Keratinocyte (primary cell): ENCODE results near the gene FLNC. TPM values are rescaled to one million over a fixed set of nuclear protein-coding genes. Genes with fewer than 3 reads are reported as not detected.

Source experiments
- DNase-seq: peaks from one replicate; pipeline ENCODE4 v3.0.0-alpha.2; 2011; ENCODE audit warnings: low read depth, missing footprints, low spot score
- FAIRE-seq: peaks from 2 replicates; lab custom pipeline; 2011; peaks lifted over from hg19 to GRCh38; lab: Jason Lieb, UNC
- H2AFZ ChIP-seq: 2 replicates; pipeline ENCODE4 v1.6.0; 2012; ENCODE audit warnings: low read length, control low read depth, inconsistent platforms; ENCODE audit not compliant: control insufficient read depth
- H3K27ac ChIP-seq: 2 replicates; pipeline ENCODE4 v1.5.1; 2011; ENCODE audit warnings: low read length; ENCODE audit not compliant: control insufficient read depth, insufficient read depth
- H3K27me3 ChIP-seq: 3 replicates; pipeline ENCODE4 v1.6.0; 2011; ENCODE audit warnings: low read length; ENCODE audit not compliant: control insufficient read depth, insufficient read depth; ENCODE audit errors: extremely low read depth
- H3K36me3 ChIP-seq, 2 experiments: 2 replicates in 1 of 2; 3 replicates in 1 of 2; pipeline ENCODE4 v1.5.1; 2011; ENCODE audit warnings: low read length in 2 of 2, mild to moderate bottlenecking in 1 of 2; ENCODE audit not compliant: control insufficient read depth in 2 of 2, insufficient read depth in 2 of 2; ENCODE audit errors: extremely low read depth in 1 of 2
- H3K4me1 ChIP-seq: 3 replicates; pipeline ENCODE4 v1.5.1; 2011; ENCODE audit warnings: low read length; ENCODE audit not compliant: control insufficient read depth, insufficient read depth; ENCODE audit errors: extremely low read depth
- H3K4me2 ChIP-seq: 3 replicates; pipeline ENCODE4 v1.6.0; 2011; ENCODE audit warnings: low read depth, low read length; ENCODE audit not compliant: control insufficient read depth, insufficient read depth; ENCODE audit errors: extremely low read depth
- H3K4me3 ChIP-seq, 3 experiments: fragments of 200-600 bp in 1 of 3; sonication (generic) in 1 of 3; 2 replicates in 2 of 3; 3 replicates in 1 of 3; pipeline ENCODE4 v1.5.1; 2011 to 2016; ENCODE audit warnings: low read length in 3 of 3, mild to moderate bottlenecking in 3 of 3, control low read depth in 2 of 3, inconsistent platforms in 1 of 3, low read depth in 1 of 3, mixed read lengths in 1 of 3, mixed run types in 1 of 3, moderate library complexity in 1 of 3; ENCODE audit not compliant: control insufficient read depth in 2 of 3, insufficient read depth in 2 of 3; ENCODE audit errors: extremely low read depth in 1 of 3
- H3K79me2 ChIP-seq: 2 replicates; pipeline ENCODE4 v1.6.0; 2012; ENCODE audit warnings: low read length; ENCODE audit not compliant: control insufficient read depth, insufficient read depth
- H3K9ac ChIP-seq: 3 replicates; pipeline ENCODE4 v1.6.0; 2011; ENCODE audit warnings: low read length; ENCODE audit not compliant: control insufficient read depth, insufficient read depth; ENCODE audit errors: extremely low read depth
- H3K9me1 ChIP-seq: 3 replicates; pipeline ENCODE4 v1.6.0; 2011; ENCODE audit warnings: low read length; ENCODE audit not compliant: control insufficient read depth, insufficient read depth; ENCODE audit errors: extremely low read depth
- H3K9me3 ChIP-seq: 2 replicates; pipeline ENCODE4 v1.5.1; 2012; ENCODE audit warnings: low read depth, low read length; ENCODE audit not compliant: control insufficient read depth
- H4K20me1 ChIP-seq: 3 replicates; pipeline ENCODE4 v1.6.0; 2011; ENCODE audit warnings: low read length; ENCODE audit not compliant: control insufficient read depth, insufficient read depth; ENCODE audit errors: extremely low read depth
- EZH2 ChIP-seq: IDR thresholded peaks from one replicate; pipeline ENCODE4 v1.6.1; 2012; ENCODE audit warnings: inconsistent platforms, mild to moderate bottlenecking, low read length, moderate library complexity
- dilution Hi-C: fragments of 300-500 bp; cut with MboI; formaldehyde crosslinking; loops from one replicate; pipeline ENCODE4 v1.7.0; 2020; ENCODE audit warnings: low sequenced_read_pairs; ENCODE audit not compliant: extremely low pct_ligation_motif_present
- polyA plus RNA-seq, 5 experiments: library from polyadenylated mRNA; depleted of rRNA in 3 of 5; stranded (reverse) in 3 of 5; stranded (forward) in 1 of 5; unstranded in 1 of 5; fragments of >200 nt; gene quantifications; 1 replicate in 1 of 5; 2 replicates in 3 of 5; 3 replicates in 1 of 5; pipeline versions ENCODE4 v1.2.1 to v1.2.3, GENCODE V29; 2011 to 2012; ENCODE audit warnings: missing spikeins in 2 of 5, low read depth in 1 of 5, low replicate concordance in 1 of 5
- TF ChIP-seq, protein P1 (sequence below), 3 experiments: IDR thresholded peaks in 1 of 3; conservative IDR thresholded peaks in 1 of 3; optimal IDR thresholded peaks in 1 of 3; 2 replicates in 2 of 3; 3 replicates in 1 of 3; pipeline versions ENCODE3 to v1.5.1; 2011; ENCODE audit warnings: low read length in 3 of 3, mild to moderate bottlenecking in 3 of 3, moderate library complexity in 2 of 3, control low read depth in 1 of 3, inconsistent platforms in 1 of 3; ENCODE audit not compliant: insufficient read depth in 2 of 3; ENCODE audit errors: extremely low read depth in 1 of 3

FLNC gene
- polyA plus RNA-seq, 1 donor (not counting 4 experiments of a cell fraction or from before 2014, with no cell fraction given): 0.03 TPM

DNA sequence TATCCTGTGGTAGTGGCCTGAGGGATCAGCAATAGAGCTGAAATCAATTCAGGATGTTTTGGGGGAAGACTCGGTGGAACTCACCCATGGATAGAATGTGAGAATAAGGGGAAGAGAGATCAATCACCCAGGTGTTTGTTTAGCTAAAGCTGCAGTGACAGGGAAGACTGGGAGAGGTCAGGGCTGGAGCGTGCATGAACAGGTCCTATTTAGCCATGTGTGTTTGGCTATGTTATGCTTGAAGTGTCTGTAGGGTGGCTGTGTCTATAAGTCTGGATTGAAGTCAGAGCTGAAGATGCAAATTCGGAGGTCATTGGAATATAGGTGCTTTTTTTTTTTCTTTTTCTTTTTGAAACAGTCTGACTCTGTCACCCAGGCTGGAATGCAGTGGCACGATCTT is 37.0 kb downstream of the FLNC start:
- H4K20me1 ChIP-seq: peaks cover 7% of the 10 kb centered on the region
- dilution Hi-C loops: no loop called here

GRCh38 chr7:128867842-128868623 is 37.8 kb downstream of the FLNC start:
- H3K36me3 ChIP-seq: peaks cover 10 to 17% of the 10 kb centered on the region in 2 experiments
- peaks cover 7% of the 10 kb centered on the region for H4K20me1 ChIP-seq
- H3K9me1 ChIP-seq: peaks cover 4% of the 10 kb centered on the region
- peaks cover 29% of the 10 kb centered on the region for H3K79me2 ChIP-seq
- H3K9me3 ChIP-seq: no peaks in the 10 kb centered on the region
- no peak overlapping the region for H3K27ac ChIP-seq
- FAIRE-seq: peak; percentile 85
- no peak overlapping the region for H3K9ac ChIP-seq
- peak; percentile 72 for DNase-seq
- dilution Hi-C loops: no loop called here
- TF ChIP-seq, protein P1, sequence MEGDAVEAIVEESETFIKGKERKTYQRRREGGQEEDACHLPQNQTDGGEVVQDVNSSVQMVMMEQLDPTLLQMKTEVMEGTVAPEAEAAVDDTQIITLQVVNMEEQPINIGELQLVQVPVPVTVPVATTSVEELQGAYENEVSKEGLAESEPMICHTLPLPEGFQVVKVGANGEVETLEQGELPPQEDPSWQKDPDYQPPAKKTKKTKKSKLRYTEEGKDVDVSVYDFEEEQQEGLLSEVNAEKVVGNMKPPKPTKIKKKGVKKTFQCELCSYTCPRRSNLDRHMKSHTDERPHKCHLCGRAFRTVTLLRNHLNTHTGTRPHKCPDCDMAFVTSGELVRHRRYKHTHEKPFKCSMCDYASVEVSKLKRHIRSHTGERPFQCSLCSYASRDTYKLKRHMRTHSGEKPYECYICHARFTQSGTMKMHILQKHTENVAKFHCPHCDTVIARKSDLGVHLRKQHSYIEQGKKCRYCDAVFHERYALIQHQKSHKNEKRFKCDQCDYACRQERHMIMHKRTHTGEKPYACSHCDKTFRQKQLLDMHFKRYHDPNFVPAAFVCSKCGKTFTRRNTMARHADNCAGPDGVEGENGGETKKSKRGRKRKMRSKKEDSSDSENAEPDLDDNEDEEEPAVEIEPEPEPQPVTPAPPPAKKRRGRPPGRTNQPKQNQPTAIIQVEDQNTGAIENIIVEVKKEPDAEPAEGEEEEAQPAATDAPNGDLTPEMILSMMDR (optimal IDR thresholded peaks at IDR 0.05 in 1 of 3, IDR thresholded peaks at IDR 0.05 in 1 of 3, conservative IDR thresholded peaks at IDR 0.05 in 1 of 3; ENCODE audit: extremely low read depth in 1 of 3, insufficient read depth in 2 of 3, low read length in 3 of 3): no peak
- TF ChIP-seq EZH2: no peak
- H3K4me1 ChIP-seq: peaks cover 42% of the 10 kb centered on the region
- no peak overlapping the region for H2AFZ ChIP-seq
- H3K4me2 ChIP-seq: peak overlapping the region; percentile 80
- peaks cover 9% of the 10 kb centered on the region for H3K27me3 ChIP-seq
- no peak overlapping the region for H3K4me3 ChIP-seq

More for the DNA sequence above, 37.0 kb downstream of the FLNC start:
- Histone ChIP-seq H3K4me2 (no peak overlapping the region), H3K9me1 (peaks cover 4% of the 10 kb centered on the region), H2AFZ (no peak overlapping the region), H3K27ac (no peak overlapping the region), H3K4me1 (peaks cover 40% of the 10 kb centered on the region), H3K4me3 (no peak overlapping the region), H3K9ac (no peak overlapping the region), H3K27me3 (peaks cover 9% of the 10 kb centered on the region), H3K79me2 (peaks cover 32% of the 10 kb centered on the region), H3K36me3 (peaks cover 10 to 17% of the 10 kb centered on the region in 2 experiments), H3K9me3 (no peaks in the 10 kb centered on the region)
- FAIRE-seq (no peak), DNase-seq (no peak)
- no peak for TF ChIP-seq EZH2
- TF ChIP-seq, protein P1 (optimal IDR thresholded peaks at IDR 0.05 in 1 of 3, IDR thresholded peaks at IDR 0.05 in 1 of 3, conservative IDR thresholded peaks at IDR 0.05 in 1 of 3; ENCODE audit: extremely low read depth in 1 of 3, insufficient read depth in 2 of 3, low read length in 3 of 3): no peak
